Measurements from ENCODE around the gene DCAF15.

The DCAF15 gene

GRCh38 chr19:13984875-13985741 is 32.8 kb downstream of the DCAF15 start:
- DNase-seq = no peak
- intact Hi-C loops (cut with DNase I) = no loop called here

- DNase-seq = no peak
- intact Hi-C loops (cut with DNase I) = no loop called here
These were observed 33.5 kb downstream of the DCAF15 start for GRCh38 chr19:13985771-13986347.

GRCh38 chr19:13986348-13986904 is 34.1 kb downstream of the DCAF15 start:
- DNase-seq = peak; percentile 31 to 82 (median 66)
- intact Hi-C loops (cut with DNase I) = no loop called here

GRCh38 chr19:13987101-13987890 is 35.0 kb downstream of the DCAF15 start:
- intact Hi-C loops (cut with DNase I) = no loop called here
- DNase-seq = peak in 36 of 42 donors; percentile 24 to 71 (median 47)

- DNase-seq = no peak
- intact Hi-C loops (cut with DNase I) = no loop called here
These were observed 37.2 kb downstream of the DCAF15 start for GRCh38 chr19:13989487-13989886.

- no peak for DNase-seq
- intact Hi-C loops (cut with DNase I) = no loop called here
These were observed 37.8 kb downstream of the DCAF15 start for GRCh38 chr19:13990085-13990484.

GRCh38 chr19:13992025-13992424 is 39.7 kb downstream of the DCAF15 start:
- intact Hi-C loops (cut with DNase I) = no loop called here

GRCh38 chr19:13993590-13994300 is 41.4 kb downstream of the DCAF15 start:
- intact Hi-C loops (cut with DNase I) = no loop called here
- peak in 4 of 42 donors; percentile 26 to 51 (median 34) for DNase-seq

More at GRCh38 chr19:13992025-13992424, 39.7 kb downstream of the DCAF15 start:
- DNase-seq = no peak

GRCh38 chr19:13995017-13995728 is 42.9 kb downstream of the DCAF15 start:
- intact Hi-C loops (cut with DNase I) = no loop called here
- peak in 3 of 42 donors; percentile 26 to 30 (median 27) for DNase-seq

GRCh38 chr19:13995878-13996765 is 43.8 kb downstream of the DCAF15 start:
- no peak for DNase-seq
- intact Hi-C loops (cut with DNase I) = no loop called here

GRCh38 chr19:13996928-13997630 is 44.8 kb downstream of the DCAF15 start:
- intact Hi-C loops (cut with DNase I) = no loop called here
- DNase-seq = no peak

GRCh38 chr19:13997631-13997962 is 45.3 kb downstream of the DCAF15 start:
- intact Hi-C loops (cut with DNase I) = no loop called here
- no peak for DNase-seq

GRCh38 chr19:13998426-13998825 is 46.1 kb downstream of the DCAF15 start:
- intact Hi-C loops (cut with DNase I) = no loop called here
- no peak for DNase-seq

GRCh38 chr19:13999085-13999484 is 46.8 kb downstream of the DCAF15 start:
- no peak for DNase-seq

GRCh38 chr19:14000691-14001375 is 48.5 kb downstream of the DCAF15 start:
- intact Hi-C loops (cut with DNase I) = loop anchor here (10.0 kb wide), 2 partner anchors 46 to 74 kb away; partner anchors contain the start of genes DCAF15 and MISP3

More at GRCh38 chr19:13999085-13999484, 46.8 kb downstream of the DCAF15 start:
- intact Hi-C loops (cut with DNase I) = no loop called here

More at GRCh38 chr19:14000691-14001375, 48.5 kb downstream of the DCAF15 start:
- DNase-seq = no peak
